ENCODE results near the gene SNAP47.

The SNAP47 gene

GRCh38 chr1:227795732-227796131, 60.5 kb downstream of the SNAP47 start:
- no peak for DNase-seq (ENCODE audit: low read depth in 2 of 2)

- no peak for DNase-seq (ENCODE audit: low read depth in 2 of 2)
Measured at GRCh38 chr1:227796359-227796915, 61.2 kb downstream of the SNAP47 start.

- DNase-seq (ENCODE audit: low read depth in 2 of 2) = no peak
Measured at GRCh38 chr1:227797144-227797543, 61.9 kb downstream of the SNAP47 start.

GRCh38 chr1:227797625-227798024, 62.4 kb downstream of the SNAP47 start:
- no peak for DNase-seq (ENCODE audit: low read depth in 2 of 2)

- DNase-seq (ENCODE audit: low read depth in 2 of 2) = no peak
Measured at GRCh38 chr1:227798078-227798802, 63.0 kb downstream of the SNAP47 start.

GRCh38 chr1:227799756-227800155, 64.5 kb downstream of the SNAP47 start:
- no peak for DNase-seq (ENCODE audit: low read depth in 2 of 2)

- DNase-seq (ENCODE audit: low read depth in 2 of 2) = no peak
Measured at GRCh38 chr1:227803933-227804332, 68.7 kb downstream of the SNAP47 start.

GRCh38 chr1:227805606-227806197, 70.5 kb downstream of the SNAP47 start:
- no peak for DNase-seq (ENCODE audit: low read depth in 2 of 2)

GRCh38 chr1:227808566-227808965, 73.3 kb downstream of the SNAP47 start:
- DNase-seq (ENCODE audit: low read depth in 2 of 2) = no peak

- DNase-seq (ENCODE audit: low read depth in 2 of 2) = no peak
Measured at GRCh38 chr1:227809026-227809425, 73.8 kb downstream of the SNAP47 start.

- DNase-seq (ENCODE audit: low read depth in 2 of 2) = no peak
Measured at GRCh38 chr1:227813962-227814361, 78.7 kb downstream of the SNAP47 start.

- DNase-seq (ENCODE audit: low read depth in 2 of 2) = no peak
Measured at GRCh38 chr1:227815468-227816409, 80.5 kb downstream of the SNAP47 start, which contains the start of gene PRSS38. TSS of gene PRSS38 (plus strand) at chr1:227815675. CDS start at chr1:227815717, 42 bp downstream.

- no peak for DNase-seq (ENCODE audit: low read depth in 2 of 2)
Measured at GRCh38 chr1:227816750-227817446, 81.7 kb downstream of the SNAP47 start.

GRCh38 chr1:227823537-227823936, 88.3 kb downstream of the SNAP47 start:
- DNase-seq (ENCODE audit: low read depth in 2 of 2) = no peak

- DNase-seq (ENCODE audit: low read depth in 2 of 2) = no peak
Measured at GRCh38 chr1:227824204-227824603, 89.0 kb downstream of the SNAP47 start.

GRCh38 chr1:227828786-227829185, 93.6 kb downstream of the SNAP47 start:
- DNase-seq (ENCODE audit: low read depth in 2 of 2) = no peak

Data from stimulated activated CD4-positive, alpha-beta T cell treated with anti-CD3 and anti-CD28 coated beads, Interleukin-1b, Interleukin-23, amount 100 ng/mL, for 1 hour (primary cell).